Measurements from ENCODE around the gene KLK5. TPM values are rescaled to one million over a fixed set of nuclear protein-coding genes. Genes with fewer than 3 reads are reported as not detected.

KLK5 gene
- polyA plus RNA-seq, 1 donor from 2014 or later: not detected

- H3K4me2 ChIP-seq (ENCODE audit: low read length): no peak overlapping the region
- no peaks in the 10 kb centered on the region for H3K27me3 ChIP-seq (ENCODE audit: insufficient read depth, low read depth, low read length)
- no peak overlapping the region for H3K27ac ChIP-seq (ENCODE audit: low read length)
- H3K9me2 ChIP-seq (ENCODE audit: insufficient read depth, low read length): no peaks in the 10 kb centered on the region
- no peak for TF ChIP-seq EP300 (conservative IDR thresholded peaks at IDR 0.05; ENCODE audit: poor library complexity, severe bottlenecking)
- no peak for TF ChIP-seq REST (IDR thresholded peaks at IDR 0.05; ENCODE audit: borderline replicate concordance)
- no peak for TF ChIP-seq TAF1 (IDR thresholded peaks at IDR 0.05; ENCODE audit: low read depth)
- no peak for TF ChIP-seq POLR2AphosphoS5 (IDR thresholded peaks at IDR 0.05)
- TF ChIP-seq SMC3 (conservative IDR thresholded peaks at IDR 0.05; ENCODE audit: poor library complexity): no peak
- no peak for TF ChIP-seq CTCF (IDR thresholded peaks at IDR 0.05; ENCODE audit: poor library complexity, severe bottlenecking)
- no peaks in the 10 kb centered on the region for H4K20me1 ChIP-seq (ENCODE audit: insufficient read depth)
- H3K9ac ChIP-seq (ENCODE audit: low read length): no peak overlapping the region
- no peaks in the 10 kb centered on the region for H3K36me3 ChIP-seq (ENCODE audit: insufficient read depth, low read length)
- H2AFZ ChIP-seq (ENCODE audit: low read depth, low read length): no peak overlapping the region
- H3K9me3 ChIP-seq (ENCODE audit: low read length): no peaks in the 10 kb centered on the region
- H3F3A ChIP-seq (ENCODE audit: insufficient read depth, low read length, poor library complexity, severe bottlenecking): no peaks in the 10 kb centered on the region
- no peak overlapping the region for H3K4me3 ChIP-seq (ENCODE audit: low read length)
- no peaks in the 10 kb centered on the region for H3K79me2 ChIP-seq (replicated peaks; ENCODE audit: insufficient read depth, low read length)
Observed at GRCh38 chr19:50982186-50982585, 29.3 kb upstream of the KLK5 start.

- no peaks in the 10 kb centered on the region for H3K9me2 ChIP-seq (ENCODE audit: insufficient read depth, low read length)
- no peaks in the 10 kb centered on the region for H4K20me1 ChIP-seq (ENCODE audit: insufficient read depth)
- no peak overlapping the region for H3K27ac ChIP-seq (ENCODE audit: low read length)
- H3K9ac ChIP-seq (ENCODE audit: low read length): no peak overlapping the region
- H3K4me3 ChIP-seq (ENCODE audit: low read length): no peak overlapping the region
- TF ChIP-seq SMC3 (conservative IDR thresholded peaks at IDR 0.05; ENCODE audit: poor library complexity): no peak
- no peak for TF ChIP-seq EZH2 (IDR thresholded peaks at IDR 0.05; ENCODE audit: borderline replicate concordance, insufficient read depth, low read length, poor library complexity, severe bottlenecking)
- no peak for TF ChIP-seq EP300 (conservative IDR thresholded peaks at IDR 0.05; ENCODE audit: poor library complexity, severe bottlenecking)
- TF ChIP-seq POLR2AphosphoS5 (IDR thresholded peaks at IDR 0.05): no peak
- TF ChIP-seq CTCF (IDR thresholded peaks at IDR 0.05; ENCODE audit: poor library complexity, severe bottlenecking): no peak
- TF ChIP-seq REST (IDR thresholded peaks at IDR 0.05; ENCODE audit: borderline replicate concordance): no peak
- no peak for TF ChIP-seq MXI1 (conservative IDR thresholded peaks at IDR 0.05; ENCODE audit: poor library complexity, severe bottlenecking)
- no peaks in the 10 kb centered on the region for H3K9me3 ChIP-seq (ENCODE audit: low read length)
- H3K79me2 ChIP-seq (replicated peaks; ENCODE audit: insufficient read depth, low read length): no peaks in the 10 kb centered on the region
- no peaks in the 10 kb centered on the region for H3F3A ChIP-seq (ENCODE audit: insufficient read depth, low read length, poor library complexity, severe bottlenecking)
- no peaks in the 10 kb centered on the region for H3K36me3 ChIP-seq (ENCODE audit: insufficient read depth, low read length)
- no peak overlapping the region for H2AFZ ChIP-seq (ENCODE audit: low read depth, low read length)
- no peaks in the 10 kb centered on the region for H3K27me3 ChIP-seq (ENCODE audit: insufficient read depth, low read depth, low read length)
- no peak overlapping the region for H3K4me2 ChIP-seq (ENCODE audit: low read length)
Observed at GRCh38 chr19:50981587-50982146, 28.8 kb upstream of the KLK5 start.

Measured in neural cell (in vitro differentiated cells).